Caco-2 (cell line): ENCODE measurements around the gene COL26A1. TPM values are rescaled to one million over a fixed set of nuclear protein-coding genes. Genes with fewer than 3 reads are reported as not detected.

Experiments used
- BruUV-seq: library from RNA; stranded (reverse); fragments of 400-500 nt; replicated peaks from 2 replicates; lab custom pipeline; 2021; lab: Mats Ljungman, UMichigan
- CTCF ChIA-PET: fragments of 300-600 bp; sonication (Branson Sonifier 250); formaldehyde crosslinking; loops from one replicate; lab custom pipeline; 2022; ENCODE audit warnings: antibody characterized with exemption; lab: Charles Lee
- POLR2A ChIA-PET: fragments of 300-600 bp; sonication (Branson Sonifier 250); formaldehyde crosslinking; loops from one replicate; lab custom pipeline; 2022; ENCODE audit warnings: antibody characterized with exemption; lab: Charles Lee
- DNase-seq, 2 experiments: peaks; one replicate each; pipeline versions ENCODE4 v3.0.0 to v3.0.0-alpha.2; 2020 to 2022
- H3K27me3 ChIP-seq: replicated peaks from 2 replicates; pipeline ENCODE4 v1.6.0; 2011; ENCODE audit warnings: low read length; ENCODE audit not compliant: control insufficient read depth, insufficient read depth
- H3K36me3 ChIP-seq: 2 replicates; pipeline ENCODE4 v1.5.1; 2011; ENCODE audit warnings: low read length; ENCODE audit not compliant: control insufficient read depth, insufficient read depth
- H3K4me1 ChIP-seq: fragments of 250-450 bp; sonication (Bioruptor Pico); 2 replicates; pipeline ENCODE4 v1.5.1; 2020; ENCODE audit warnings: mild to moderate bottlenecking
- H3K4me3 ChIP-seq: 2 replicates; pipeline ENCODE4 v1.5.1; 2011; ENCODE audit warnings: low read depth, mild to moderate bottlenecking, control low read depth, low read length
- H3K9me3 ChIP-seq: fragments of 250-450 bp; sonication (Bioruptor Pico); 2 replicates; pipeline ENCODE4 v1.5.1; 2020; ENCODE audit warnings: mild to moderate bottlenecking, moderate library complexity
- H3K27ac Mint-ChIP-seq: one replicate; pipeline ENCODE4 v1.8.0; 2022; ENCODE audit warnings: mixed read lengths; ENCODE audit not compliant: unreplicated experiment
- H3K27me3 Mint-ChIP-seq: one replicate; pipeline ENCODE4 v1.8.0; 2022; ENCODE audit warnings: mixed read lengths; ENCODE audit not compliant: insufficient read depth, unreplicated experiment
- H3K36me3 Mint-ChIP-seq: one replicate; pipeline ENCODE4 v1.8.0; 2022; ENCODE audit warnings: mild to moderate bottlenecking, mixed read lengths; ENCODE audit not compliant: insufficient read depth, unreplicated experiment
- H3K4me1 Mint-ChIP-seq: one replicate; pipeline ENCODE4 v1.8.0; 2022; ENCODE audit warnings: low read depth, mixed read lengths; ENCODE audit not compliant: unreplicated experiment
- H3K4me3 Mint-ChIP-seq: one replicate; pipeline ENCODE4 v1.8.0; 2022; ENCODE audit warnings: mild to moderate bottlenecking, moderate library complexity, mixed read lengths; ENCODE audit not compliant: unreplicated experiment
- H3K9me3 Mint-ChIP-seq: one replicate; pipeline ENCODE4 v1.8.0; 2022; ENCODE audit warnings: mixed read lengths; ENCODE audit not compliant: unreplicated experiment
- intact Hi-C: fragments of 100-400 bp; cut with micrococcal nuclease; formaldehyde crosslinking; loops from one replicate; pipeline ENCODE4 v1.10.0; 2022; ENCODE audit not compliant: unreplicated experiment
- total RNA-seq: library from RNA; stranded (reverse); gene quantifications from 2 replicates; pipeline ENCODE4 v1.2.3, GENCODE V29; 2022
- TF ChIP-seq, protein P1 (sequence below), 2 experiments: fragments of 200-600 bp in 1 of 2; IDR thresholded peaks; 1 replicate in 1 of 2; 2 replicates in 1 of 2; pipeline versions ENCODE4 v1.5.1 to v1.8.0; 2011 to 2022; ENCODE audit warnings: antibody characterized with exemption in 1 of 2, control low read depth in 1 of 2, inconsistent platforms in 1 of 2, low read depth in 1 of 2, low read length in 1 of 2, mild to moderate bottlenecking in 1 of 2, moderate library complexity in 1 of 2; ENCODE audit not compliant: insufficient read depth in 1 of 2, severe bottlenecking in 1 of 2, unreplicated experiment in 1 of 2

Gene COL26A1
- total RNA-seq, 1 experiment from 2014 or later: 23.3 TPM

- POLR2A ChIA-PET: no interaction called here
- Mint-ChIP-seq H3K4me1 (peaks cover 9% of the 10 kb centered on the region), H3K9me3 (no peaks in the 10 kb centered on the region), H3K4me3 (peak overlapping the region; percentile 45), H3K27me3 (no peaks in the 10 kb centered on the region), H3K27ac (peak overlapping the region; percentile 68), H3K36me3 (peaks cover 6% of the 10 kb centered on the region)
- Histone ChIP-seq H3K9me3 (no peaks in the 10 kb centered on the region), H3K4me3 (no peak overlapping the region), H3K4me1 (peaks cover 22% of the 10 kb centered on the region), H3K36me3 (no peaks in the 10 kb centered on the region), H3K27me3 (no peaks in the 10 kb centered on the region)
- intact Hi-C loops: loop anchor here (2.0 kb wide), 1 partner anchor 64 kb away; no protein-coding TSS in a partner anchor
- BruUV-seq: no TSS peak
- TF ChIP-seq, protein P1, sequence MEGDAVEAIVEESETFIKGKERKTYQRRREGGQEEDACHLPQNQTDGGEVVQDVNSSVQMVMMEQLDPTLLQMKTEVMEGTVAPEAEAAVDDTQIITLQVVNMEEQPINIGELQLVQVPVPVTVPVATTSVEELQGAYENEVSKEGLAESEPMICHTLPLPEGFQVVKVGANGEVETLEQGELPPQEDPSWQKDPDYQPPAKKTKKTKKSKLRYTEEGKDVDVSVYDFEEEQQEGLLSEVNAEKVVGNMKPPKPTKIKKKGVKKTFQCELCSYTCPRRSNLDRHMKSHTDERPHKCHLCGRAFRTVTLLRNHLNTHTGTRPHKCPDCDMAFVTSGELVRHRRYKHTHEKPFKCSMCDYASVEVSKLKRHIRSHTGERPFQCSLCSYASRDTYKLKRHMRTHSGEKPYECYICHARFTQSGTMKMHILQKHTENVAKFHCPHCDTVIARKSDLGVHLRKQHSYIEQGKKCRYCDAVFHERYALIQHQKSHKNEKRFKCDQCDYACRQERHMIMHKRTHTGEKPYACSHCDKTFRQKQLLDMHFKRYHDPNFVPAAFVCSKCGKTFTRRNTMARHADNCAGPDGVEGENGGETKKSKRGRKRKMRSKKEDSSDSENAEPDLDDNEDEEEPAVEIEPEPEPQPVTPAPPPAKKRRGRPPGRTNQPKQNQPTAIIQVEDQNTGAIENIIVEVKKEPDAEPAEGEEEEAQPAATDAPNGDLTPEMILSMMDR (IDR thresholded peaks at IDR 0.05; ENCODE audit: insufficient read depth in 1 of 2, low read depth in 1 of 2, low read length in 1 of 2, severe bottlenecking in 1 of 2, unreplicated experiment in 1 of 2): no peak
- CTCF ChIA-PET: interaction anchor here (1.2 kb wide), 1 partner anchor 121 kb away, joined by 3 read pairs; the partner anchor contains the start of gene IFT22
- DNase-seq: peak; percentile 49 to 63
These were observed 79.9 kb downstream of the COL26A1 start for GRCh38 chr7:101442426-101443070.

- H3K9me3 Mint-ChIP-seq: no peaks in the 10 kb centered on the region
- Histone ChIP-seq H3K36me3 (no peaks in the 10 kb centered on the region), H3K4me1 (no peaks in the 10 kb centered on the region), H3K27me3 (no peaks in the 10 kb centered on the region), H3K9me3 (no peaks in the 10 kb centered on the region), H3K4me3 (no peak overlapping the region)
- intact Hi-C loops: no loop called here
- no peak for DNase-seq
- H3K4me3 Mint-ChIP-seq: no peak overlapping the region
- TF ChIP-seq, protein P1 (IDR thresholded peaks at IDR 0.05; ENCODE audit: insufficient read depth in 1 of 2, low read depth in 1 of 2, low read length in 1 of 2, severe bottlenecking in 1 of 2, unreplicated experiment in 1 of 2): no peak
- H3K27me3 Mint-ChIP-seq: no peaks in the 10 kb centered on the region
- CTCF ChIA-PET: interaction anchor here (0.5 to 0.8 kb wide), 5 partner anchors 85 to 257 kb away, joined by 3 to 5 read pairs (median 4); partner anchors contain the start of gene IFT22
- no TSS peak for BruUV-seq
- POLR2A ChIA-PET: no interaction called here
- H3K36me3 Mint-ChIP-seq: peaks cover 6% of the 10 kb centered on the region
- H3K27ac Mint-ChIP-seq: no peak overlapping the region
- no peaks in the 10 kb centered on the region for H3K4me1 Mint-ChIP-seq
These were observed 87.4 kb downstream of the COL26A1 start for GRCh38 chr7:101450064-101450463.

DNA sequence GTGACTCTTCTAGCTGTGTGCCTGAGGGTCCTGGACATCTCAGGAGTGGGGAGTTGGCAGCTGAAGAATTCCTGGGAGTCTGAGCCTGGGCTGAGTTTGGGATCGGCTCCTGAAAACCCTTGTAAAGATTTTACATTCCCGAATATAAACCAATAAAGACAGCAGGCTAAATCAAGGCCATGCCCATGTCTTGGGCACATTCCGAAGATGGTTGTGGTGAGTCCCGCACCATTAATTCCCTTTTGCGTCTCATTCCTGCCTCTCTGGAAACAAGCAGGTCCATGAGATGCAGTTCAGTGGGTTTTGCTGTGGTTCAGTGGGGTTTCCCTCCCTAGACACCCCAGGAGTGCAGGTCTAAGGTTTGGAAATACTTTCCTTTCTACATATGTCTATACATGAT, 90.9 kb downstream of the COL26A1 start:
- no peak overlapping the region for H3K27ac Mint-ChIP-seq
- BruUV-seq: no TSS peak
- peaks cover 6% of the 10 kb centered on the region for H3K36me3 Mint-ChIP-seq
- intact Hi-C loops: no loop called here
- no peaks in the 10 kb centered on the region for H3K27me3 ChIP-seq
- peaks cover 8% of the 10 kb centered on the region; the same call in 1 of the 2 replicates for H3K4me1 ChIP-seq
- no peaks in the 10 kb centered on the region for H3K36me3 ChIP-seq
- no peaks in the 10 kb centered on the region for H3K9me3 ChIP-seq
- POLR2A ChIA-PET: no interaction called here
- CTCF ChIA-PET: no interaction called here
- H3K27me3 Mint-ChIP-seq: no peaks in the 10 kb centered on the region
- TF ChIP-seq, protein P1 (IDR thresholded peaks at IDR 0.05; ENCODE audit: insufficient read depth in 1 of 2, low read depth in 1 of 2, low read length in 1 of 2, severe bottlenecking in 1 of 2, unreplicated experiment in 1 of 2): no peak
- no peaks in the 10 kb centered on the region for H3K9me3 Mint-ChIP-seq
- no peak overlapping the region for H3K4me3 ChIP-seq
- no peak for DNase-seq
- H3K4me1 Mint-ChIP-seq: no peaks in the 10 kb centered on the region
- H3K4me3 Mint-ChIP-seq: no peak overlapping the region
